Measurements from ENCODE around the gene MTMR12.

- TF ChIP-seq ZNF138 (CRISPR knock-in tag; conservative IDR thresholded peaks at IDR 0.05) (no peak), CTCF (IDR thresholded peaks at IDR 0.05) (no peak), ZNF121 (CRISPR knock-in tag; IDR thresholded peaks at IDR 0.05) (no peak), NR1H2 (CRISPR knock-in tag; IDR thresholded peaks at IDR 0.05) (no peak), SP1 (CRISPR knock-in tag; conservative IDR thresholded peaks at IDR 0.05) (no peak), GABPB1 (CRISPR knock-in tag; IDR thresholded peaks at IDR 0.05) (no peak), TCF7 (CRISPR knock-in tag; IDR thresholded peaks at IDR 0.05; ENCODE audit: low read depth) (no peak), ZNF532 (CRISPR knock-in tag; IDR thresholded peaks at IDR 0.05; ENCODE audit: borderline replicate concordance) (no peak)
- TF ChIP-seq, protein P1, sequence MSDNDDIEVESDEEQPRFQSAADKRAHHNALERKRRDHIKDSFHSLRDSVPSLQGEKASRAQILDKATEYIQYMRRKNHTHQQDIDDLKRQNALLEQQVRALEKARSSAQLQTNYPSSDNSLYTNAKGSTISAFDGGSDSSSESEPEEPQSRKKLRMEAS (CRISPR knock-in tag; IDR thresholded peaks at IDR 0.05) = no peak
- TF ChIP-seq, protein P2, sequence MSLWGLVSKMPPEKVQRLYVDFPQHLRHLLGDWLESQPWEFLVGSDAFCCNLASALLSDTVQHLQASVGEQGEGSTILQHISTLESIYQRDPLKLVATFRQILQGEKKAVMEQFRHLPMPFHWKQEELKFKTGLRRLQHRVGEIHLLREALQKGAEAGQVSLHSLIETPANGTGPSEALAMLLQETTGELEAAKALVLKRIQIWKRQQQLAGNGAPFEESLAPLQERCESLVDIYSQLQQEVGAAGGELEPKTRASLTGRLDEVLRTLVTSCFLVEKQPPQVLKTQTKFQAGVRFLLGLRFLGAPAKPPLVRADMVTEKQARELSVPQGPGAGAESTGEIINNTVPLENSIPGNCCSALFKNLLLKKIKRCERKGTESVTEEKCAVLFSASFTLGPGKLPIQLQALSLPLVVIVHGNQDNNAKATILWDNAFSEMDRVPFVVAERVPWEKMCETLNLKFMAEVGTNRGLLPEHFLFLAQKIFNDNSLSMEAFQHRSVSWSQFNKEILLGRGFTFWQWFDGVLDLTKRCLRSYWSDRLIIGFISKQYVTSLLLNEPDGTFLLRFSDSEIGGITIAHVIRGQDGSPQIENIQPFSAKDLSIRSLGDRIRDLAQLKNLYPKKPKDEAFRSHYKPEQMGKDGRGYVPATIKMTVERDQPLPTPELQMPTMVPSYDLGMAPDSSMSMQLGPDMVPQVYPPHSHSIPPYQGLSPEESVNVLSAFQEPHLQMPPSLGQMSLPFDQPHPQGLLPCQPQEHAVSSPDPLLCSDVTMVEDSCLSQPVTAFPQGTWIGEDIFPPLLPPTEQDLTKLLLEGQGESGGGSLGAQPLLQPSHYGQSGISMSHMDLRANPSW (CRISPR knock-in tag; conservative IDR thresholded peaks at IDR 0.05; ENCODE audit: low read depth) = no peak
- TF ChIP-seq, protein P3, sequence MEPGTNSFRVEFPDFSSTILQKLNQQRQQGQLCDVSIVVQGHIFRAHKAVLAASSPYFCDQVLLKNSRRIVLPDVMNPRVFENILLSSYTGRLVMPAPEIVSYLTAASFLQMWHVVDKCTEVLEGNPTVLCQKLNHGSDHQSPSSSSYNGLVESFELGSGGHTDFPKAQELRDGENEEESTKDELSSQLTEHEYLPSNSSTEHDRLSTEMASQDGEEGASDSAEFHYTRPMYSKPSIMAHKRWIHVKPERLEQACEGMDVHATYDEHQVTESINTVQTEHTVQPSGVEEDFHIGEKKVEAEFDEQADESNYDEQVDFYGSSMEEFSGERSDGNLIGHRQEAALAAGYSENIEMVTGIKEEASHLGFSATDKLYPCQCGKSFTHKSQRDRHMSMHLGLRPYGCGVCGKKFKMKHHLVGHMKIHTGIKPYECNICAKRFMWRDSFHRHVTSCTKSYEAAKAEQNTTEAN (CRISPR knock-in tag; IDR thresholded peaks at IDR 0.05) = no peak
Measured at GRCh38 chr5:32230356-32231099, 82.2 kb downstream of the MTMR12 start.

Data from WTC11 (cell line).